ENCODE results near the gene RELT. TPM values are rescaled to one million over a fixed set of nuclear protein-coding genes. Genes with fewer than 3 reads are reported as not detected.
A peak's percentile ranks its signal among the peaks of the same experiment; 100 is the strongest.

RELT gene
- total RNA-seq, 2 experiments from 2014 or later: 21.5 to 30.8 TPM

GRCh38 chr11:73359930-73360742 is 16.1 kb upstream of the RELT start:
- TF ChIP-seq, protein P1, sequence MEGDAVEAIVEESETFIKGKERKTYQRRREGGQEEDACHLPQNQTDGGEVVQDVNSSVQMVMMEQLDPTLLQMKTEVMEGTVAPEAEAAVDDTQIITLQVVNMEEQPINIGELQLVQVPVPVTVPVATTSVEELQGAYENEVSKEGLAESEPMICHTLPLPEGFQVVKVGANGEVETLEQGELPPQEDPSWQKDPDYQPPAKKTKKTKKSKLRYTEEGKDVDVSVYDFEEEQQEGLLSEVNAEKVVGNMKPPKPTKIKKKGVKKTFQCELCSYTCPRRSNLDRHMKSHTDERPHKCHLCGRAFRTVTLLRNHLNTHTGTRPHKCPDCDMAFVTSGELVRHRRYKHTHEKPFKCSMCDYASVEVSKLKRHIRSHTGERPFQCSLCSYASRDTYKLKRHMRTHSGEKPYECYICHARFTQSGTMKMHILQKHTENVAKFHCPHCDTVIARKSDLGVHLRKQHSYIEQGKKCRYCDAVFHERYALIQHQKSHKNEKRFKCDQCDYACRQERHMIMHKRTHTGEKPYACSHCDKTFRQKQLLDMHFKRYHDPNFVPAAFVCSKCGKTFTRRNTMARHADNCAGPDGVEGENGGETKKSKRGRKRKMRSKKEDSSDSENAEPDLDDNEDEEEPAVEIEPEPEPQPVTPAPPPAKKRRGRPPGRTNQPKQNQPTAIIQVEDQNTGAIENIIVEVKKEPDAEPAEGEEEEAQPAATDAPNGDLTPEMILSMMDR (conservative IDR thresholded peaks at IDR 0.05; ENCODE audit: low read length): peak; percentile 83
- no peak for TF ChIP-seq EZH2phosphoT487 (IDR thresholded peaks at IDR 0.05; ENCODE audit: borderline replicate concordance, low read depth, low read length)
- no peak overlapping the region for H3K4me2 ChIP-seq (ENCODE audit: low read length)
- BruUV-seq (replicated peaks): no TSS peak
- no peak overlapping the region for H3K4me3 ChIP-seq (ENCODE audit: low read depth, low read length, poor library complexity, severe bottlenecking)
- no peak overlapping the region for H2AFZ ChIP-seq (ENCODE audit: low read length)
- no peaks in the 10 kb centered on the region for H3K36me3 ChIP-seq (ENCODE audit: insufficient read depth, low read length)
- H3K79me2 ChIP-seq (ENCODE audit: insufficient read depth, low read depth, low read length): no peaks in the 10 kb centered on the region
- CTCF ChIA-PET (ENCODE audit: unreplicated experiment): interaction anchor here (0.8 to 1.6 kb wide), 4 partner anchors 9 to 53 kb away, joined by 3 to 11 read pairs (median 6); no protein-coding TSS in a partner anchor
- POLR2A ChIA-PET: interaction anchor here (0.6 kb wide), 1 partner anchor 354 kb away, joined by 3 read pairs; no protein-coding TSS in a partner anchor
- no peaks in the 10 kb centered on the region for H4K20me1 ChIP-seq (ENCODE audit: insufficient read depth, low read length)
- peak; percentile 59 for DNase-seq (ENCODE audit: low spot score)
- H3K9me3 ChIP-seq (ENCODE audit: low read length): no peaks in the 10 kb centered on the region
- intact Hi-C loops (cut with micrococcal nuclease; ENCODE audit: unreplicated experiment): no loop called here
- H3K9me2 ChIP-seq (ENCODE audit: insufficient read depth, low read length): no peaks in the 10 kb centered on the region
- no peak overlapping the region for H3K27ac ChIP-seq (ENCODE audit: low read depth, low read length, poor library complexity, severe bottlenecking)
- H3K4me1 ChIP-seq (ENCODE audit: insufficient read depth, low read length, poor library complexity, severe bottlenecking): peaks cover 13% of the 10 kb centered on the region

- ChIA-PET POLR2A (interaction anchor here (0.6 kb wide), 1 partner anchor 353 kb away, joined by 3 read pairs; no protein-coding TSS in a partner anchor), CTCF (ENCODE audit: unreplicated experiment) (interaction anchor here (0.8 to 1.6 kb wide), 4 partner anchors 9 to 54 kb away, joined by 3 to 11 read pairs (median 6); no protein-coding TSS in a partner anchor)
- Histone ChIP-seq H3K4me2 (ENCODE audit: low read length) (no peak overlapping the region), H3K79me2 (ENCODE audit: insufficient read depth, low read depth, low read length) (no peaks in the 10 kb centered on the region), H2AFZ (ENCODE audit: low read length) (no peak overlapping the region), H3K9me3 (ENCODE audit: low read length) (no peaks in the 10 kb centered on the region), H4K20me1 (ENCODE audit: insufficient read depth, low read length) (no peaks in the 10 kb centered on the region), H3K27ac (ENCODE audit: low read depth, low read length, poor library complexity, severe bottlenecking) (no peak overlapping the region), H3K4me1 (ENCODE audit: insufficient read depth, low read length, poor library complexity, severe bottlenecking) (peaks cover 20% of the 10 kb centered on the region), H3K4me3 (ENCODE audit: low read depth, low read length, poor library complexity, severe bottlenecking) (no peak overlapping the region), H3K36me3 (ENCODE audit: insufficient read depth, low read length) (no peaks in the 10 kb centered on the region), H3K9me2 (ENCODE audit: insufficient read depth, low read length) (no peaks in the 10 kb centered on the region)
- no TSS peak for BruUV-seq (replicated peaks)
- TF ChIP-seq, protein P1 (conservative IDR thresholded peaks at IDR 0.05; ENCODE audit: low read length): peak; percentile 52; the same call in 1 of the 2 replicates
- no peak for TF ChIP-seq EZH2phosphoT487 (IDR thresholded peaks at IDR 0.05; ENCODE audit: borderline replicate concordance, low read depth, low read length)
- intact Hi-C loops (cut with micrococcal nuclease; ENCODE audit: unreplicated experiment): no loop called here
- DNase-seq (ENCODE audit: low spot score): no peak
Measured at GRCh38 chr11:73360743-73361369, 15.3 kb upstream of the RELT start.
